ENCODE data around the gene KCNG4. TPM values are rescaled to one million over a fixed set of nuclear protein-coding genes. Genes with fewer than 3 reads are reported as not detected.

Gene KCNG4
- total RNA-seq, 1 donor from 2014 or later = 0.17 TPM

GRCh38 chr16:84183572-84183875 lies 56.3 kb downstream of the KCNG4 start:
- Mint-ChIP-seq H3K36me3 (peaks cover 5% of the 10 kb centered on the region), H3K9me3 (no peaks in the 10 kb centered on the region), H3K4me1 (ENCODE audit: unreplicated experiment) (peaks cover 10% of the 10 kb centered on the region), H3K27ac (no peak overlapping the region), H3K27me3 (no peaks in the 10 kb centered on the region), H3K4me3 (no peak overlapping the region)
- no peak for DNase-seq (ENCODE audit: extremely low spot score, unreplicated experiment)
- TF ChIP-seq, protein P1, sequence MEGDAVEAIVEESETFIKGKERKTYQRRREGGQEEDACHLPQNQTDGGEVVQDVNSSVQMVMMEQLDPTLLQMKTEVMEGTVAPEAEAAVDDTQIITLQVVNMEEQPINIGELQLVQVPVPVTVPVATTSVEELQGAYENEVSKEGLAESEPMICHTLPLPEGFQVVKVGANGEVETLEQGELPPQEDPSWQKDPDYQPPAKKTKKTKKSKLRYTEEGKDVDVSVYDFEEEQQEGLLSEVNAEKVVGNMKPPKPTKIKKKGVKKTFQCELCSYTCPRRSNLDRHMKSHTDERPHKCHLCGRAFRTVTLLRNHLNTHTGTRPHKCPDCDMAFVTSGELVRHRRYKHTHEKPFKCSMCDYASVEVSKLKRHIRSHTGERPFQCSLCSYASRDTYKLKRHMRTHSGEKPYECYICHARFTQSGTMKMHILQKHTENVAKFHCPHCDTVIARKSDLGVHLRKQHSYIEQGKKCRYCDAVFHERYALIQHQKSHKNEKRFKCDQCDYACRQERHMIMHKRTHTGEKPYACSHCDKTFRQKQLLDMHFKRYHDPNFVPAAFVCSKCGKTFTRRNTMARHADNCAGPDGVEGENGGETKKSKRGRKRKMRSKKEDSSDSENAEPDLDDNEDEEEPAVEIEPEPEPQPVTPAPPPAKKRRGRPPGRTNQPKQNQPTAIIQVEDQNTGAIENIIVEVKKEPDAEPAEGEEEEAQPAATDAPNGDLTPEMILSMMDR (conservative IDR thresholded peaks at IDR 0.05) = no peak

DNA sequence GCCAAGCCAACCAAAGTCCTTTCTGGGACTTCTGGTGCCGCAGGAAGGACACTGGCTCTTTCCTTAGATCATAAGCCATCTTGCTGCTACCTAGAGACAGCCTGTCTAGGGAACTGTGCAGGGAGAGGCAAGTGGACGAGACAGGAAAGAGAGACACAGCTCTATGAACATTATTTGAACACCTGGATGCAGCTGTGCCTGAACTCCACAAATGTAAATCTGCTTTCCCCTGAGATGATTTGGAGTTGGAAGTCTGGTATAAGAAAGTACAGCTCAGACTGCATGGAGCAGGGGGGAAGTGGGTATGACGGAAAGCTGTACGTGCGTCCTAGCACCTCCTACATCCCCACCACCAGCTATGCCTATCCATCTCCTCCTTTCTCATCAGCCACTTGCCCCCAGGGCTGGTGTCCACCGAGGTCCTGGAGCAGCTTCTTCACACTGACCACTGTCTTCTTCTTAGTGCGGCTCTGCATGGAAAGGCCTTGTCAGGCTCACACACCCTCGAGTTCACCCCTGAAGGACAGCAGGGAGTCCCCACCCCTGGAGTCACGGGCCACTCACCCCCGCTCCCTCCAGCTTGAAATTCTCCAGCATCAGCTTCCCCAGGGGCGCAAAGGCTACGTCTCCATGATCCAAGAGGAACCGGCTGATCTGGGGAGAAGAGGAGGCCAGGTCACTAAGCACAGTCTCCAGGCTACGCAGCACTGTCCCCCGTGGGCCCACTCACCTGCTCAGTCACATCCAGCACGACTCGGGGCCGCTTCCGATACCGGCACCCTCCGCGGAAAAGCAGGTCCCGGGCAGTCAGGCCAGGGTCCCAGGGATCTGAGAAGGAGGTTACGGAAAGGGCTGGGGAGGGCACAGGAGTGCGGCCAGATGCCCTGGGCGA lies 56.9 kb downstream of the KCNG4 start:
- TF ChIP-seq, protein P1 (conservative IDR thresholded peaks at IDR 0.05) = no peak
- H3K36me3 Mint-ChIP-seq = peaks cover 5% of the 10 kb centered on the region
- no peaks in the 10 kb centered on the region for H3K27me3 Mint-ChIP-seq
- peaks cover 12% of the 10 kb centered on the region for H3K4me1 Mint-ChIP-seq (ENCODE audit: unreplicated experiment)
- no peaks in the 10 kb centered on the region for H3K9me3 Mint-ChIP-seq
- H3K27ac Mint-ChIP-seq = no peak overlapping the region
- no peak for DNase-seq (ENCODE audit: extremely low spot score, unreplicated experiment)
- H3K4me3 Mint-ChIP-seq = peak overlapping the region; percentile 60

DNA sequence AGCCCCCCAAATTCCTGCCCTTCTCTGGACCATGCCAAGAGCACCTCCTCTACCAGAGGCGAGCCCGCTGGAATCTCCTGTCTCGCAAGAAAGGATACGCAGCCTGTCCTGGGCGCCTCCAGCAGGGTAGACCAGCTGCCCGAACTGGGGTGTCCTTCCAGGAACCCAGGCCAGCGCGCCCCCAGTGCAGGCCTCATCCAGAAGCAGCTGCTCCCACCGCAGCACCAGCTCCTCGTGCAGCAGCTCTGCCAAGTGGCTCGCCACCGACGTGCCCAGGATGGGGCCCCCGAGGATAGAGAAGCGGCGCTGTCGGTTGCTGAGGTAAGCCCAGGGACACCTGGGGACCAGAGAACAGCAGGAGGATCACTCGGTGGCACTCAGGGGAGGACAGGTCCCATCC lies 57.7 kb downstream of the KCNG4 start:
- H3K4me3 Mint-ChIP-seq = no peak overlapping the region
- no peak overlapping the region for H3K27ac Mint-ChIP-seq
- no peak for DNase-seq (ENCODE audit: extremely low spot score, unreplicated experiment)
- no peaks in the 10 kb centered on the region for H3K27me3 Mint-ChIP-seq
- no peaks in the 10 kb centered on the region for H3K9me3 Mint-ChIP-seq
- peaks cover 17% of the 10 kb centered on the region for H3K4me1 Mint-ChIP-seq (ENCODE audit: unreplicated experiment)
- H3K36me3 Mint-ChIP-seq = peaks cover 5% of the 10 kb centered on the region
- TF ChIP-seq, protein P1 (conservative IDR thresholded peaks at IDR 0.05) = no peak

GRCh38 chr16:84181144-84181915 lies 58.5 kb downstream of the KCNG4 start:
- Mint-ChIP-seq H3K4me1 (ENCODE audit: unreplicated experiment) (peaks cover 20% of the 10 kb centered on the region), H3K36me3 (peaks cover 5% of the 10 kb centered on the region), H3K27me3 (no peaks in the 10 kb centered on the region), H3K27ac (no peak overlapping the region), H3K9me3 (no peaks in the 10 kb centered on the region), H3K4me3 (no peak overlapping the region)
- DNase-seq (ENCODE audit: extremely low spot score, unreplicated experiment) = no peak
- TF ChIP-seq, protein P1 (conservative IDR thresholded peaks at IDR 0.05) = no peak

- Mint-ChIP-seq H3K4me3 (no peak overlapping the region), H3K36me3 (peaks cover 5% of the 10 kb centered on the region), H3K27me3 (no peaks in the 10 kb centered on the region), H3K4me1 (ENCODE audit: unreplicated experiment) (peaks cover 20% of the 10 kb centered on the region), H3K27ac (no peak overlapping the region), H3K9me3 (no peaks in the 10 kb centered on the region)
- no peak for DNase-seq (ENCODE audit: extremely low spot score, unreplicated experiment)
- TF ChIP-seq, protein P1 (conservative IDR thresholded peaks at IDR 0.05) = no peak
Measured at GRCh38 chr16:84180519-84181140, 59.2 kb downstream of the KCNG4 start.

Data from type B pancreatic cell (in vitro differentiated cells).